ENCODE results near the gene TP73.

TP73 gene

DNA sequence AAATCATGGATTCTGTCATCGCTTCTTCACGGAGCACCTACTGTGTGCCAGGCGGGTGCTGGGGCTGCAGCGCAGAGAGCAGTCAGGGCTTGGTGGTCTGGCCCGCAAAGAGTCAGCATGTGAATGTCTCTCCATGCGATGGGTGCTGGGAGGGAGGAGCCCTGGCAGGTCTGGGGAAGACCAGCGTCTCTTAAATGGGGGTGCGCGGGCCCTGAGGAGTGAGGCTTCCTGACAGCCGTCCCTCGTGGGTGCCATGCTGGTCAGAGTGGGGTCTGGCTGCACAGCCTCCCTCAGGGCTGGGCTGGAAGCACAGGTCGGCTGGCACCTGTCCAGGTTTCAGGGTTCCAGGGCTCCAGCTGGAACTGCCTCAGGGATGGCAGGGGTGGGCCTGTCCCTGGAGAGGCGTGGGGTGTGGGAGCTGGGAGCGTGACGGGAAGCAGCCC, 18.5 kb downstream of the TP73 start:
- in situ Hi-C loops (cut with MboI; ENCODE audit: low sequenced_read_pairs), result no loop called here

DNA sequence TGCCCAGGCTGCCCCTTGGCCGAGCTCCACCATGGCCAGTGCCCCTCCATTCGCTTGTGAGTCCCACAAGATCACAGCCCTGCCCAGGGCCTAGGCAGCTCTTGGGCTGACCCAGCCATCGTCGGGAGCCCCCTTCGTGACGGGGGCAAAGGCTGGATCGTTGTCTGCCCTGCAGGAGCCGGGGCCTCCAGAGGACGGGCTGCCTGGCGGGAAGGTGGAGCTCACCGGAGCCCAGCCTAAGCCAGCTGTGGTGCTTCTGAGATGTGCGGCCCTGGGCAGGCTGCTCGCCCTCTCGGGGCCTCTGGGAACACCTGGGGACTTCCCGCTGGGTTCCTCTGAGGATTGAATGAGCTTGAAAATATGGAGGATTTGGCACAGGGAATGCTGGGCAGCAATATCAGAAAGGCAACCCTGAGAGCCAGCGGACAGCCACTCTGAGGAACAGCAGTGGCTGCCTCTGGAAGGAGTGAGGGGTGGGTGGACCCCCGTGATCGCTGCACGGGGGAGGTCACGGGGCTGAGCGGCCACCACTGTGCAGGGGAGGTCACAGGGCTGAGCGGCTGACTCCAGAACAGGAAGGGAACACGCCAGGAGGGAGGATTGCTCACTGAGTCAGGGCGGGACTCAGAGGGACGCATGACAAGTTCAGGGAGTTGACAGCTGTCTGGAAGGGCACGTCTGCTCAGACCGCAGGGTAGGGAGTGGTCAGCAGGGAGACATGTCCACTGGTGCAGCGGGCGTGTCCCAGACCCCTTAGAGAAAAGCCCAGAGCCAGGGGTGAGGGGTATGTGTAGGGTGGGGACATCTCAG, 19.3 kb downstream of the TP73 start:
- in situ Hi-C loops (cut with MboI; ENCODE audit: low sequenced_read_pairs), result no loop called here

DNA sequence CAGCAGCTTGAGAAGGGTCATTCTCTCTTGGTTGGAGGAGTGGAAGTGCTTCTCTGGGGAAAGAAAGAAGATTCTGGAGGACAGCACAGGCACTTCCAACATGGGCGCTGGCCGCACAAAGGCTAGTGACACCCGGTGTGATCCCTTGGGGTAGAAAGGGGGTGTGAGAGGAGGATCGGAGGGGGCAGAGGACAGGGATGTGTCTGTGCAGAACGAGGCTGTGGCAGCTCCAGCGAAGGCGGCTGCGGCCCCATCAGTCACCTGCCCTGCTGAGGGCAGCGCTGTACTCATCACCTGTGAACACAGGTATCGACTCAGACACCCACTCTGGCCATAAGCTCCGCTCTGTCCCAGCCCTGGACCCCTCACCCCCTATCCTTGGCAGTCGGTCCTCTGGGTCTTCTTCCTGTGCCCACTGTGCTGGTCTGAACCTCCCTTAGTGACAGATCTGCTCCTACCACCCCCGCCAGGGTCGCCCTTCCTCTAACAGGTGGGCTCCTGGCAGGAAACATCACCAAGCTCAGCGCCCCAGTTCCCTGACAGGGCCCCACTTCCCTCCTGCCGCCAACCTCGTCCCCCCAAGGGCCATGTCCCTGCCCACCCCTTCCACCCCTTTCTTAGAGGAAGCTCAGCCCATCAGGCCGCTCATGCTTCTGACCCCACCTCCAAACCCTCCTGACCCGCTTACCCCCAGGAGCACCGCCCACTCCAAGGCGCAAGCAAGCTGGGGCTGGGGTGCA, 20.1 kb downstream of the TP73 start:
- in situ Hi-C loops (cut with MboI; ENCODE audit: low sequenced_read_pairs), result no loop called here

DNA sequence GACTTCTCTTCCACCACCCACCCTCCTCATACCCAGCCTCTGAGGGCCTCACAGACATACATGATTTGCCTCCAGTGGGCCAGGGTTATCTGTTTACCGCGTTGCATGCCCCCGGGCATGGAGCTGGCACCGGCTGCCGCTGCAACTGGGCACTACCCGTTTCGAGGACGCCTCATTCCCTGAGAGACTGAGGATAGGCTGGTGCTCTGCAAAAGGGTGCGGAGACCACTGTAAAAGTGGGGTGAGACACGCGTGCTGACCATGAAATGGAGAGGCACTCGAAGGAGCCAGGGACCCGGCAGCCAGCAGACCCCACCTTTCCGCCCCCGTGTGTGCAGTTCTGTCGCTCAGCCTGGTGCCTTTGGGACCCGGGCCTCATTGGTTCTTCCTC, 20.6 kb downstream of the TP73 start:
- in situ Hi-C loops (cut with MboI; ENCODE audit: low sequenced_read_pairs), result no loop called here

GRCh38 chr1:3673381-3674099, 21.2 kb downstream of the TP73 start:
- in situ Hi-C loops (cut with MboI; ENCODE audit: low sequenced_read_pairs), result no loop called here

DNA sequence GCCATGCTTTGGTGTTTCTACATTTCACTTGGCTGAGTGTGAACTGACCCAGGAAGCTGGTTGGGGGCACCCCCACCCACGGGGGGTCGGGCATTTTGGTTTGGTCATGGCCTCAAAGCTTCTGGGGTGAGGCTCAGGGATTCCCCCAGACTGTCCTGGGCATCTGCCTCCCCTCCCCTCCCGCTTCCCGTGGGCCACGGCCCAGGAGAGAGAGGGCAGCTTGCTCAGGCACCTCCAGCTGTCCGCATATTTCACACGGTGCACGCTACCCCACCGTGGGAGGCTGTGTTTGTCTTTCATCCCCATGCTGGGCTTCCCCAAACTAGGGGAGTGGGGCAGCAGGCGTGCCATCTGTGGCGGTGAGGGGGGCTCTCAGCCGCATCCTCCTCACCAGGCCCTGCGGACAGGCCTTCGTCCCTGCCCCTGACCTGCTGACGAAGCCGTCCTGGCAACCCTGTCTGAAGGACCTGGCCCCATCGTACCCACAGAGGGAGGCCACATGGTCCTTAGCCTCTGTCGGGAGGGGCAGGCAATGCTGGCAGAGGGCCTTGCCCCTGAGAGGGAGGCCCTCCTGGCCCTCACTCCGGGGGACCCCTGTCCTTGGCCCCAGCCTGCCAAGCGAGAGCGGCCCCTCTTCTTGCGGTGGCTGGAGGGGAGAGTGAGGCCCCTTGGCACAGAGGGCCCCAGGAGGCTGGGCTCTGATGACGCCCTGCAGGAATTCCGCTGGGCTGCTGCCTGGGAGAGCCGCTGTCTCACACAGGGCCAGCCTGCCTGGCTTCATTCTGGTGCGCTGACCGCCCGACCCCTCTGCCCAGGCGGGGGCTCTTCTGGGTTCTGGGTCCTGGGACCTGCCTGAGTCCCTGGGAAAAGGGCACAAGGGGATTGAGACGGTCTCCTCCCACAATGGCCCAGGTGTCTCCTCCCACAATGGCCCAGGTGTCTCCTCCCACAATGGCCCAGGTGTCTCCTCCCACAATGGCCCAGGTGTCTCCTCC, 22.1 kb downstream of the TP73 start:
- in situ Hi-C loops (cut with MboI; ENCODE audit: low sequenced_read_pairs), result no loop called here

- in situ Hi-C loops (cut with MboI; ENCODE audit: low sequenced_read_pairs), result no loop called here
Observed at GRCh38 chr1:3675436-3675835, 23.1 kb downstream of the TP73 start.

DNA sequence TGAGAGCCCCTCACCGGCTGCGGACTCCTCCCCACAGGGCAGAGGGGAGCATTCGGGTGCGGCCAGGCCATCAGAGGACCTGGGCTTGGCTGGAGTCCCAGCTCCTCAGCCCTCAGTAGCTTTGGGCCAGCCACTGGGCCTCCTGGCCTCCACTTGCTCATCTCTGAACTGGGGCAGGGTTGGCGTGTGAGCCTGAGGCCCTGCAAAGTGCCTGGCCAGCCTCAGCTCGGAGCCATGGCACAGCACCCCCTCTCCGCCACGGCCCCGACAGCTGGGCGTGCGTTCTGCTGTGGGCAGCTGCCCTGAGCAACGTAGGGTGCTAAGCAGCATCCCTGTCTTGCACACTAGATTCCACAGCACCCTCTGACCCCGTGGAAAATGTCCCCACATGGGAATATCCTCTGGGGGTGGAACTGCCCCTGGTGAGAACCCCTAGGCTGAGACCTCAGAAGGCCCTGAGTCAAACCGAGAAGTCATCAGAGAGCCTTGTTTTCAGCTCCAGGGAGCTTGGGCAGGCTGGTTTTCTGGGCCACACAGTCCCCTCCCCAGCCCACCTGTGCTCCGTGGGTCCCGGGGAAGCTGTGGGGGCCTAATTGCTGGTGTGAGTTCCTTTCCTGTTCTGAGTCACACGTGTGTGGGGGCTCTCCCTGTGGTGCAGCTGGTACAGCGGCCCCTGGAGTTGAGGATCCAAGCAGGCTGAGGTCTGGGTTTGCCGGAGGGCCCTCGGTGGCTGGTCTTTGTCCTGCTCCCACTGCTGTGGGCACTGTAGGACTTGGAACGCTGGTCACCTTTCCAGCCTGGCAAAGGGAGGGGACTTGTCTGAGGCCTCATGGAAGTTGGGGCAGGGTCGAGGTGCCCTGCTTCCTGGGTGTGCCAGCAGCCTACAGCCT, 24.5 kb downstream of the TP73 start:
- in situ Hi-C loops (cut with MboI; ENCODE audit: low sequenced_read_pairs), result no loop called here

GRCh38 chr1:3677484-3677883, 25.2 kb downstream of the TP73 start:
- in situ Hi-C loops (cut with MboI; ENCODE audit: low sequenced_read_pairs), result no loop called here

- in situ Hi-C loops (cut with MboI; ENCODE audit: low sequenced_read_pairs), result no loop called here
Observed at GRCh38 chr1:3678361-3679097, 26.2 kb downstream of the TP73 start.

DNA sequence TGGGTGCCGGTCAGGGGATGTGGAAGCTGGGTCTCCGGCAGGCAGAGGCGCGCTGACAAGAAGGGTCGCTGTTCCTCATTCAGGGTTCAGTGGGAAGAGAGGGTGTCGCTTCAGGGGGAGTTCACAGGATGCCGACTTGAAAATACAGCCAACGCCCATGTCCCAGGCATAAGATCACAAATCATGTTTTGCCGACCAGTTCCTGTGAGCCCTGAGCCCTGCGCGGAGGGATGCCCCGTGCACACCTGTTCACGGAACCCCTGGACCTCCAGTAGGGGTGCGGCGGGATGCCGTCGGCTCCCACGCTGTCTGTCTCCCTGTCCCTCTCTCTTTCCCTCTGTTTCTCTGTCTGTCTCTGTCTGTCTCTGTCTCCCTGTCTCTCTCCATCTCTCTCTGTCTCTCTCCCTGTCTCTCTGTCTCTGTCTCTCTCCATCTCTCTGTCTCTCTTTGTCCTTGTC, 26.8 kb downstream of the TP73 start:
- in situ Hi-C loops (cut with MboI; ENCODE audit: low sequenced_read_pairs), result no loop called here

DNA sequence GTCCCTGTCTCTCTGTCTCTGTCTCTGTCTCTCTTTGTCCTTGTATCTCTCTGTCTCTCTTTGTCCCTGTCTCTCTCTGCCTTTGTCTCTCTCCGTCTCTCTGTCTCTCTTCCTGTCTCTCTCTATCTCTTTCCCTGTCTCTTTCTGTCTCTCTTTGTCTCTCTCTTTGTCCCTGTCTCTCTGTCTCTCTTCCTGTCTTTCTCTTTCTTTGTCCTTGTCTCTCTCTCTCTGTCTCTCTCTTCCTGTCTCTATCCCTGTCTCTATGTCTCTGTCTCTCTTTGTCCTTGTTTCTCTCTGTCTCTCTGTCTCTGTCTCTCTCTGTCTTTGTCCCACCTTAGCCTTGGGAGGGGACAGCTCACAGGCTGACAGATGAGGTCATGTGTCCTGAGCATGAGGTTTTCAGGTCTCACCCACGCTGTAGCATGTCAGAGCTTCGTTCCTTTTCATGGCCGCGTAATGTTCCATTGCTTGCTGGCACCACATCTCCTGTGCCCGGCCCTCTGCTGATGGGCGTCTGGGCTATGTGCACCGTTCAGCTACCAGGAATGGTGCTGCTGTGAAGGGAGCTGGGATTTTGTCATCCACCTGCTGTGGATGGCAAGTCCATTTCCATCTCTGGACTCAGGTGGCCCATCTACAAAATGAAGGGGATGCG, 27.6 kb downstream of the TP73 start:
- in situ Hi-C loops (cut with MboI; ENCODE audit: low sequenced_read_pairs), result no loop called here

DNA sequence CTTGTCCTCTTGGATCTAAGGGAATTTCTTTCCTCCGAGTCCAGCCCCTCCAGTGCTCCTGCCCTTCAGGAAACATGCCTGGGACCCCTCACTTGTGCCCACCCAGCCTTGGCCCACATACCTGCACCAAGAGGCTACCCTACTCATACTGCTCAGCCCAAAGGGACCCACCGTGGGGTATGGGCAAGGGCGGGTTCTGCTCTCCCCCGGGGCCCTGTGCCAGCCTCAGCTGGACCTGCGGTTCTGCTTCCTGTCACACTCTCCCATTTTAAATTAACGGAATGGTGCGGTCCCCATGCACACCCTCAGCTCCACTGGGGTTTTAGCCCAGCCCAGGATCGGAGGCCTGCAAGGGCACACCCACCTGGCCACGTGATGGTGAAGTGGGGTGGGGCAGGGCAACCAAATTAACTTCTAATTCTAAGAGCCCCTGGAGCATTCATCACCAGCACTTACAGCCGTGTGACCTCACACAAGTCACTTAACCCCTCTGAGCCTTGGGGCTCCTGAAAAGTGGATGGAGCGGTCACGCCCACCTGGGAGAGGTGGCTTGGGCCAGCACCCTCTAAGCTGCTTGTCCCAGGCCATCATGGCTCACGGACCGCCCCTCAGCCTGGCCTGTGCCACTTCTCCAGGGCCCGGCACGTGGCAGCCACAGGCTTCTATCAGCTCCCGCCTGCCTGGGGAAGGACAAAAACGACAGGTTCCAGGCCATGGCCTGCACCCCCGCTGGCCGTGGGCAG, 28.3 kb downstream of the TP73 start:
- in situ Hi-C loops (cut with MboI; ENCODE audit: low sequenced_read_pairs), result no loop called here

DNA sequence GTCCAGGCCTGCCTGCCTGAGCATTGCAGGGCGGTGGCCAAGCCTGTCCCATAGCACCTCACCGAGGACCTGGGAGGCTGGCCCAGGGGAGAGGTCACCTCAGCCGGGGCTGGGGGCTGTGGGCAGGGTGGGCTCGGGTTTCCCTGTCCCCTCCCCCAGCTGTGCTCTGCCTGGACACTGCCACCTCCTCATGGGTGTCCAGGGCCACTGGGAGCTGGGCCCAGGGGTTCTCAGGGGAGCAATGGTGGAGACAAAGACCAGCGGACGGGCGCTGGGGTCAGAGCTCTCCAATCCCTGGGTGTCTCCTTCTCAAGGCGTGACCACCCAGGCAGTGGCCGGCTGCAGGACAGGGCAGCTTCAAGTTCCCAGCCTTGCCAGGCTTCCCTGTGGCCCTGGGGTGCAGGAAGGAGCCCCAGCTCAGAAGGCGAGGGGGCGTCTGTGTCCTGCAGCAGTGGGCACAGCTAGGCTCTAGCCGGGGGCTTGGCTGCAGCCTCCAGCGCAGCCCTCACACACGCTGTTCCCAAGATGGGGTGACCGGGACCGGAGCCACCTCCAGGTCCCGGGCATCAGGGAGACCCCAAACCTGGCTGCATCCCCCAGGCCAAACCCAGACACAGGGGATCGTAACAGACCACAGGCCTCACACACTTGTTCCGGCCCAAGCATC, 29.0 kb downstream of the TP73 start:
- in situ Hi-C loops (cut with MboI; ENCODE audit: low sequenced_read_pairs), result no loop called here

GRCh38 chr1:3681898-3682806, 29.8 kb downstream of the TP73 start:
- in situ Hi-C loops (cut with MboI; ENCODE audit: low sequenced_read_pairs), result no loop called here

GRCh38 chr1:3683197-3683596, 30.9 kb downstream of the TP73 start:
- in situ Hi-C loops (cut with MboI; ENCODE audit: low sequenced_read_pairs), result no loop called here

Measured in HL-60/S4 treated with phorbol 12-myristate 13-acetate at 8.2 ng/mL for 4 days and 3 days (cell line).